ENCODE results near the gene HIVEP3. TPM values are rescaled to one million over a fixed set of nuclear protein-coding genes. Genes with fewer than 3 reads are reported as not detected.
A peak's percentile ranks its signal among the peaks of the same experiment; 100 is the strongest.

HIVEP3 gene
- total RNA-seq, 1 experiment from 2014 or later = 1.2 TPM

DNA sequence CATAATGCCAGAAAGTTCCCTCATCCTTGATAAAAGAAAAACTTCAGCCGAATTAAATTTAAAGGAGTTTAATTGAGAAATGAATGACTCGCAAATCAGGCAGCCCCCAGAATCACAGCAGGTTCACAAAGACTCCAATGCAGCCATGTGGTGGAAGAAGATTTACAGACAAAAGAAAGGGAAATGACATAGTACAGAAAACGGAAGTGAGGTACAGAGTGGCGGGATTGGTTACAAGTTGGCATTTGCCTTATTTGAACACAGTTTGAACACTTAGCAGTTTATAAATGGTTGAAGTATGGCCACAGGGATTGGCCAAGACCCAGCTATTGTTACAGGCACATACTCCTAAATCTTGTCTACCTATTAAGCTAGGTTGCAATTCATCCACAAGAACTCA is 46.6 kb downstream of the HIVEP3 start:
- Mint-ChIP-seq H3K4me1 (ENCODE audit: insufficient read depth, unreplicated experiment) (peaks cover 6% of the 10 kb centered on the region), H3K36me3 (ENCODE audit: insufficient read depth, unreplicated experiment) (no peaks in the 10 kb centered on the region), H3K27me3 (ENCODE audit: insufficient read depth, unreplicated experiment) (no peaks in the 10 kb centered on the region), H3K27ac (ENCODE audit: low read depth, unreplicated experiment) (no peak overlapping the region), H3K9me3 (ENCODE audit: unreplicated experiment) (no peaks in the 10 kb centered on the region), H3K4me3 (ENCODE audit: unreplicated experiment) (no peak overlapping the region)
- no TSS peak for BruUV-seq (replicated peaks)
- ChIA-PET CTCF (no interaction called here), POLR2A (no interaction called here)
- intact Hi-C loops (cut with micrococcal nuclease) = no loop called here
- no peak for DNase-seq (ENCODE audit: unreplicated experiment)
- TF ChIP-seq, protein P1, sequence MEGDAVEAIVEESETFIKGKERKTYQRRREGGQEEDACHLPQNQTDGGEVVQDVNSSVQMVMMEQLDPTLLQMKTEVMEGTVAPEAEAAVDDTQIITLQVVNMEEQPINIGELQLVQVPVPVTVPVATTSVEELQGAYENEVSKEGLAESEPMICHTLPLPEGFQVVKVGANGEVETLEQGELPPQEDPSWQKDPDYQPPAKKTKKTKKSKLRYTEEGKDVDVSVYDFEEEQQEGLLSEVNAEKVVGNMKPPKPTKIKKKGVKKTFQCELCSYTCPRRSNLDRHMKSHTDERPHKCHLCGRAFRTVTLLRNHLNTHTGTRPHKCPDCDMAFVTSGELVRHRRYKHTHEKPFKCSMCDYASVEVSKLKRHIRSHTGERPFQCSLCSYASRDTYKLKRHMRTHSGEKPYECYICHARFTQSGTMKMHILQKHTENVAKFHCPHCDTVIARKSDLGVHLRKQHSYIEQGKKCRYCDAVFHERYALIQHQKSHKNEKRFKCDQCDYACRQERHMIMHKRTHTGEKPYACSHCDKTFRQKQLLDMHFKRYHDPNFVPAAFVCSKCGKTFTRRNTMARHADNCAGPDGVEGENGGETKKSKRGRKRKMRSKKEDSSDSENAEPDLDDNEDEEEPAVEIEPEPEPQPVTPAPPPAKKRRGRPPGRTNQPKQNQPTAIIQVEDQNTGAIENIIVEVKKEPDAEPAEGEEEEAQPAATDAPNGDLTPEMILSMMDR (IDR thresholded peaks at IDR 0.05; ENCODE audit: unreplicated experiment) = no peak

DNA sequence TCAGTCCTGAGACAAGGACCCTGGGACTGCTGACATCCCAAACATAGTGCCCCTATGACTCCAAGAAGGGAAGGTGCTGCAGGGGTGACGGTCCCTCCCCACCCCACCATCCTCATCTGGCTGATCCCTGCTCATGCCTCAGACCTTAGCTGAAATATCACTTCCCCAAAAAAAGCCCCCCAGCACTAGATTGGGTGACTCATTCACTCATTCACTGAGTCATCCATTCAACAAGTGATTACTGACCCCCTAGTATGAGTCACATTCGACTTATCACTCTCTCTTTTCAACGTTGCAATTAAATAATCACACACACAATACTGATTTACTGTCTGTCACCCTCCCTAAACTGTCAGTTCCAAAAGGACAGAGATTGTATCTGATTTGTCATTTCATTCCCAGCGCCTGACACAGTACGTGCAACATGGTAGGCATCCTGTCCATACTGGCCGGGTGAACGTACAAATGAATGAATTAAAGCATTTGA is 48.6 kb downstream of the HIVEP3 start:
- Mint-ChIP-seq H3K36me3 (ENCODE audit: insufficient read depth, unreplicated experiment) (no peaks in the 10 kb centered on the region), H3K9me3 (ENCODE audit: unreplicated experiment) (no peaks in the 10 kb centered on the region), H3K4me1 (ENCODE audit: insufficient read depth, unreplicated experiment) (peaks cover 6% of the 10 kb centered on the region), H3K27ac (ENCODE audit: low read depth, unreplicated experiment) (no peak overlapping the region), H3K27me3 (ENCODE audit: insufficient read depth, unreplicated experiment) (no peaks in the 10 kb centered on the region), H3K4me3 (ENCODE audit: unreplicated experiment) (no peak overlapping the region)
- TF ChIP-seq, protein P1 (IDR thresholded peaks at IDR 0.05; ENCODE audit: unreplicated experiment) = no peak
- intact Hi-C loops (cut with micrococcal nuclease) = no loop called here
- POLR2A ChIA-PET = no interaction called here
- CTCF ChIA-PET = no interaction called here
- no TSS peak for BruUV-seq (replicated peaks)
- DNase-seq (ENCODE audit: unreplicated experiment) = peak; percentile 56

DNA sequence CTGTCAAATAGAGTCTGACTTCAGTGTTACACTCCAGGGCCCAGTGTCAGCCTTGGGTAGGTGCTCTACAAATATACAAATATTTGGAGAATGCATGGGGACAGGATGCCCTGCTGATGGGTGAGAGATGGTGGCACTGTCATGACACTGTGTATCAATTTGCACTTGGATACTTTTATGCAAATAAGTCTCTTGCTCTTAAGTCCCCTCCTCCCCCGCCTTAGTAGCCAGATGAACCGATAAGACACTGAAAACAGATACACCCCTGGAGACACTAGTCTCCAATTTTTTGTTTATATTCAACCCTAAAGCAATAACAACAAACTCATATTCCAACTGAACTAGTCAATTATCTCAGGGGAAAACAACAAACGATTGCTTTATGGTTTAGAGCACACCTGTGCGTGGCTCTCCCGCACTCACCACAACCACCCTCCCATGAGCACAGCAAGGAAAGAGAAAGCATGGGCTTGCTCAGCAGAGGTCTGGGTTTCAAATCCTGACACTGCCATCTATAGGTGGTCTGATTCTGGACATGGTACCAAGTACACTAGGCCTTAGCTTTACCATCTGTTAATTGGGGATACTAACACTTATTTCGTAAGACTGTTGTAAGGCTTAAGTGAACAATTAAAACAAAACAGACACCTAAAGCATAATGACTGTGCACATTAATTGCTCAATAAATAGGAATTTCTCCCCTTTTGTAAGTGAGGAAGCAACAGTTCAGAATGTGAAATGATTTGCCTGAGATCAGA is 50.3 kb downstream of the HIVEP3 start:
- intact Hi-C loops (cut with micrococcal nuclease) = no loop called here

DNA sequence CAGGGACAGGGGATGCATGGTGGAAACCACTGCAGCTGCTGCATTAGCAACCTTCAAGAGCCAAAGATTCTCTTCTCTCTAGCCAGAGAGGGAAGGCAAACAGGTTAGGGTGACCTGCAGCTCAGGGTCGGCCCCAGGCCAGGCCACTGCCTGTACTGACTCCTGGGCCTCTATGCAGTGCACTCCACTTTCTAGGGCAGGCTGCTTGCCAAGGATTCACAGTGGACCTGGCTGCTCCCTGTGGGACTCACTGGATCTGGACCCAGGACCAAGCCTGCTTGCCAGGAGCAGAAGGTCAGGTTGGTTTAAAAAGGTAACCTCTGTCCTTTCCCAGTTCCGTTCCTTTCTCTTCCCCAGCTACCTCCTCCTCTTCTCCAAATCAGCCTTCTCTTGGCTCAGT is 52.4 kb downstream of the HIVEP3 start:
- Mint-ChIP-seq H3K4me3 (ENCODE audit: unreplicated experiment) (no peak overlapping the region), H3K27me3 (ENCODE audit: insufficient read depth, unreplicated experiment) (no peaks in the 10 kb centered on the region), H3K9me3 (ENCODE audit: unreplicated experiment) (no peaks in the 10 kb centered on the region), H3K36me3 (ENCODE audit: insufficient read depth, unreplicated experiment) (no peaks in the 10 kb centered on the region), H3K4me1 (ENCODE audit: insufficient read depth, unreplicated experiment) (peaks cover 28% of the 10 kb centered on the region), H3K27ac (ENCODE audit: low read depth, unreplicated experiment) (no peak overlapping the region)
- BruUV-seq (replicated peaks) = no TSS peak
- POLR2A ChIA-PET = no interaction called here
- intact Hi-C loops (cut with micrococcal nuclease) = no loop called here
- TF ChIP-seq, protein P1 (IDR thresholded peaks at IDR 0.05; ENCODE audit: unreplicated experiment) = no peak
- no peak for DNase-seq (ENCODE audit: unreplicated experiment)
- CTCF ChIA-PET = interaction anchor here (0.6 kb wide), 1 partner anchor 716 kb away, joined by 3 read pairs; no protein-coding TSS in a partner anchor

More for the DNA sequence above, 50.3 kb downstream of the HIVEP3 start:
- CTCF ChIA-PET = no interaction called here
- H3K4me3 Mint-ChIP-seq (ENCODE audit: unreplicated experiment) = no peak overlapping the region
- peak; percentile 17 for DNase-seq (ENCODE audit: unreplicated experiment)
- peaks cover 7% of the 10 kb centered on the region for H3K4me1 Mint-ChIP-seq (ENCODE audit: insufficient read depth, unreplicated experiment)
- H3K9me3 Mint-ChIP-seq (ENCODE audit: unreplicated experiment) = no peaks in the 10 kb centered on the region
- TF ChIP-seq, protein P1 (IDR thresholded peaks at IDR 0.05; ENCODE audit: unreplicated experiment) = no peak
- H3K36me3 Mint-ChIP-seq (ENCODE audit: insufficient read depth, unreplicated experiment) = no peaks in the 10 kb centered on the region
- POLR2A ChIA-PET = no interaction called here
- no peak overlapping the region for H3K27ac Mint-ChIP-seq (ENCODE audit: low read depth, unreplicated experiment)
- no TSS peak for BruUV-seq (replicated peaks)
- no peaks in the 10 kb centered on the region for H3K27me3 Mint-ChIP-seq (ENCODE audit: insufficient read depth, unreplicated experiment)

Measured in MCF 10A (cell line).